ENCODE data around the gene USP12.

- TF ChIP-seq, protein P1, sequence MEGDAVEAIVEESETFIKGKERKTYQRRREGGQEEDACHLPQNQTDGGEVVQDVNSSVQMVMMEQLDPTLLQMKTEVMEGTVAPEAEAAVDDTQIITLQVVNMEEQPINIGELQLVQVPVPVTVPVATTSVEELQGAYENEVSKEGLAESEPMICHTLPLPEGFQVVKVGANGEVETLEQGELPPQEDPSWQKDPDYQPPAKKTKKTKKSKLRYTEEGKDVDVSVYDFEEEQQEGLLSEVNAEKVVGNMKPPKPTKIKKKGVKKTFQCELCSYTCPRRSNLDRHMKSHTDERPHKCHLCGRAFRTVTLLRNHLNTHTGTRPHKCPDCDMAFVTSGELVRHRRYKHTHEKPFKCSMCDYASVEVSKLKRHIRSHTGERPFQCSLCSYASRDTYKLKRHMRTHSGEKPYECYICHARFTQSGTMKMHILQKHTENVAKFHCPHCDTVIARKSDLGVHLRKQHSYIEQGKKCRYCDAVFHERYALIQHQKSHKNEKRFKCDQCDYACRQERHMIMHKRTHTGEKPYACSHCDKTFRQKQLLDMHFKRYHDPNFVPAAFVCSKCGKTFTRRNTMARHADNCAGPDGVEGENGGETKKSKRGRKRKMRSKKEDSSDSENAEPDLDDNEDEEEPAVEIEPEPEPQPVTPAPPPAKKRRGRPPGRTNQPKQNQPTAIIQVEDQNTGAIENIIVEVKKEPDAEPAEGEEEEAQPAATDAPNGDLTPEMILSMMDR (conservative IDR thresholded peaks at IDR 0.05; ENCODE audit: low read length), result no peak
- no peak for TF ChIP-seq EZH2phosphoT487 (IDR thresholded peaks at IDR 0.05; ENCODE audit: borderline replicate concordance)
Measured at GRCh38 chr13:27151798-27152599, 19.6 kb downstream of the USP12 start.

All from Loucy (cell line).